HUES64 (cell line): ENCODE data around the gene CABP4.

Experiments used
- H3K27ac ChIP-seq: 2 replicates; pipeline ENCODE4 v1.7.0; 2013; ENCODE audit warnings: low read depth, low read length, inconsistent platforms
- H3K27me3 ChIP-seq: 2 replicates; pipeline ENCODE4 v1.6.1; 2013; ENCODE audit warnings: mild to moderate bottlenecking, low read length; ENCODE audit not compliant: insufficient read depth
- H3K36me3 ChIP-seq: 2 replicates; pipeline ENCODE4 v1.6.1; 2013; ENCODE audit warnings: mild to moderate bottlenecking, low read length; ENCODE audit not compliant: insufficient read depth
- H3K4me1 ChIP-seq: 2 replicates; pipeline ENCODE4 v1.6.1; 2013; ENCODE audit warnings: mild to moderate bottlenecking, low read length, moderate library complexity; ENCODE audit not compliant: insufficient read depth
- H3K4me3 ChIP-seq: 2 replicates; pipeline ENCODE4 v1.5.1; 2013; ENCODE audit warnings: mild to moderate bottlenecking, low read length, moderate library complexity
- H3K9ac ChIP-seq: 2 replicates; pipeline ENCODE4 v1.6.1; 2013; ENCODE audit warnings: mild to moderate bottlenecking, low read depth, low read length
- H3K9me3 ChIP-seq: 2 replicates; pipeline ENCODE4 v1.6.1; 2013; ENCODE audit warnings: low read depth, low read length; ENCODE audit not compliant: insufficient read depth
- WGBS: fragments of 150-250, 120-280 bp; methylation state at CpG from one replicate; pipeline ENCODE4 v1.1.7; 2013; ENCODE audit warnings: missing lambda C conversion rate; 5-methylcytosine and 5-hydroxymethylcytosine counted together

CABP4 gene

DNA sequence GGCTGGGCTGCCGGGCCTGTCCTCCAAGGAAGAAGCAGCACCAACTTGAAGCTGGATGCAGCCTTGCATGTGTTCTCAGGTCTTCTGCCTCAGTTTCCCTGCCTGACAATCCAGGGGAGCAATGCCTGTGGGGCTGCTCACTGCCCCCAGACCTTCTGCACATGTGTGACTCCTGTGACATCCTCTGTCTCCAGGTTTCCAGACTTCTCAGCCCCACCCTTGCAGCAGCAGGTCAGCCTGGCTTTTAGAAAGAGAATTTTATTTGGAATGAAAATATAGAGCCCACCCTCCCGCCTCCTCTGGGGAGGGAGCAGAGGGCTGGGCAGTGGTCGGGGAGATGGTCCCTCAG, 17.4 kb upstream of the CABP4 start:
- Histone ChIP-seq H3K9me3 (no peaks in the 10 kb centered on the region), H3K27me3 (no peaks in the 10 kb centered on the region), H3K4me3 (no peak overlapping the region), H3K9ac (peak overlapping the region; percentile 49; the same call in 1 of the 2 replicates), H3K27ac (peak overlapping the region; percentile 90; the same call in 1 of the 2 replicates), H3K36me3 (peaks cover 52% of the 10 kb centered on the region), H3K4me1 (peaks cover 4% of the 10 kb centered on the region; the same call in 1 of the 2 replicates)
- WGBS: 85% methylated on average over 3 of the region's 3 CpGs

DNA sequence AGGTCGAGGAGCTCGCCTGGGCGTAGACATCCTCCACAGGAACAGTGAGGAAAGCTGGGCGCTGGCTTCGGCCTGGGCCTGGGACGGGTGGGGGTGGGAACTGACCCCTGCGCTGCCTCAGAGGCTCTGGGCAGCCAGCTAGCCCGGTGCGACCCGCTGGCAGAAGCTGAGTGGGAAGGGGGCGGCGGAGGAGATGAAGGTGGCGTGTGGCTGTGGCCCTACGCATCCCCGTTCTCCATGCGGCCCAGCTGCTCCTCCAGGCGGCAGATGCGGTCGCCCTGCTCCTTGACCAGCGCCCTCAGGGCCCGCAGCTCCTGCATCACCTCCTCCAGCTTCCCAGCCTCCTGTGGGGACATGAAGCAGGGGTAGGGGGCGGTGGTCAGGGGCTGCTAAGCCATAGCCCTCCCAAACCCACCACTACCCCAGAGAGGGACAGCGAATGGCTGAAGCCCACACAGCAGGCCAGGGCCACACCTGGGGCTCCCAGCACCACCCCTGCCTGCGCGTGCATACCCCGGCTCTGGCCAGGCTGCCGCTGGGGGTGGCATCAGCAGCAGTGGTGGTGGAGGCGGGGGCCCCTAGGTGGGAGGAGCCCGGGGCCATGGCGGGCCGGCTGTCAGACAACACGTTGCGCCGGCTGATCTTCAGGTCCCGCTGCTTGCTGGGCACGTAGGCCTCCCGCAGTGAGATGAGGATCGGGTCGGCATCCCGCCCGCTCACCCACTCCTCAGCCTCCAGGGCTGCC, 16.8 kb upstream of the CABP4 start:
- Histone ChIP-seq H3K36me3 (peaks cover 47% of the 10 kb centered on the region), H3K4me3 (no peak overlapping the region), H3K9me3 (no peaks in the 10 kb centered on the region), H3K9ac (no peak overlapping the region), H3K27me3 (no peaks in the 10 kb centered on the region), H3K4me1 (peaks cover 4% of the 10 kb centered on the region; the same call in 1 of the 2 replicates), H3K27ac (no peak overlapping the region; the same call in 1 of the 2 replicates)
- 89% methylated on average over 41 of the region's 41 CpGs for WGBS

DNA sequence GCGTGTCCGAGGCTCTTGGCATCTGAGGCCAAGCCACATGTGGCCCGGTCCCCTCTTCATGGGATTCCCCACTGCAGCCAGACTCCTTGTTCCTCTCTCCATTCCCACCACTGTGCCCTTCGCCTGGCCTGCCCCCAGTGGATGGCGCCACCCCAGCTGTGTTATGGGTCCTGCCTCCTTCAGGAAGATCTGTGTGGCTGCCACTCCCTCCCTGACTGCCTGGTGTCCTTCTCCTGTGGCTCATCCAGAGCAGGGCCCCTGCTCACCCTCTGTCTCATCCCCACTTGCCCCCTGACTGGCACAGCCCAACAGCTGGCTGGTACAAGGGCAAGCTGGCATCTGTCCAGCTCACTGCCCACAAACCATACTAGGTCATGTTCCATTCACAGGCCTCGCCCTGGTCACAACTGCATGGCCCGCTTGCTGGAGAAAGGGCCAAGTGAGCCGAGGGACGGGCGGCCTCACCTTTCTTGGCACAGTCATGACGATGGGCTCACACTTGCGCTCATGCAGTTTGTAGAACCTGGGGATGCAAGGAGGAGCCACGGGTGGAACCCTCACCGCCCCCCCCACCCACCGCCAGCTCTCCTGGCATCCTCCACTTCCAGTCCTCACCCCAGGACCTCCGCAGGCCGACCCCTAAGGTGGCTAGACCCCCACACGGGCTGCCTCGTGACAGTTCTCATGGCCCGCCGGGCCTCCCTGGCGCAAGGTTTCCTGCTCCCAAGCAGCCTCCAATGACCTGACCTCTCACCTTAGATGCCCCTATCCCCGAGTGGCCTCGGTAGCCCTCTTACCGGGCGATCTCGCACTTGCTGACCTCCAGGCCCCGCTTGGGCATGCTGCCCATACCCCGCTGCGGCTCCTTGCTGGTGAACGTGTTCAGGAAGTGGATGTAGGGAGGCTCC, 15.6 kb upstream of the CABP4 start:
- Histone ChIP-seq H3K4me1 (peaks cover 4% of the 10 kb centered on the region; the same call in 1 of the 2 replicates), H3K4me3 (no peak overlapping the region), H3K9ac (no peak overlapping the region), H3K27me3 (no peaks in the 10 kb centered on the region), H3K27ac (no peak overlapping the region; the same call in 1 of the 2 replicates), H3K9me3 (no peaks in the 10 kb centered on the region), H3K36me3 (peaks cover 37% of the 10 kb centered on the region)
- WGBS: 92% methylated on average over 31 of the region's 31 CpGs

DNA sequence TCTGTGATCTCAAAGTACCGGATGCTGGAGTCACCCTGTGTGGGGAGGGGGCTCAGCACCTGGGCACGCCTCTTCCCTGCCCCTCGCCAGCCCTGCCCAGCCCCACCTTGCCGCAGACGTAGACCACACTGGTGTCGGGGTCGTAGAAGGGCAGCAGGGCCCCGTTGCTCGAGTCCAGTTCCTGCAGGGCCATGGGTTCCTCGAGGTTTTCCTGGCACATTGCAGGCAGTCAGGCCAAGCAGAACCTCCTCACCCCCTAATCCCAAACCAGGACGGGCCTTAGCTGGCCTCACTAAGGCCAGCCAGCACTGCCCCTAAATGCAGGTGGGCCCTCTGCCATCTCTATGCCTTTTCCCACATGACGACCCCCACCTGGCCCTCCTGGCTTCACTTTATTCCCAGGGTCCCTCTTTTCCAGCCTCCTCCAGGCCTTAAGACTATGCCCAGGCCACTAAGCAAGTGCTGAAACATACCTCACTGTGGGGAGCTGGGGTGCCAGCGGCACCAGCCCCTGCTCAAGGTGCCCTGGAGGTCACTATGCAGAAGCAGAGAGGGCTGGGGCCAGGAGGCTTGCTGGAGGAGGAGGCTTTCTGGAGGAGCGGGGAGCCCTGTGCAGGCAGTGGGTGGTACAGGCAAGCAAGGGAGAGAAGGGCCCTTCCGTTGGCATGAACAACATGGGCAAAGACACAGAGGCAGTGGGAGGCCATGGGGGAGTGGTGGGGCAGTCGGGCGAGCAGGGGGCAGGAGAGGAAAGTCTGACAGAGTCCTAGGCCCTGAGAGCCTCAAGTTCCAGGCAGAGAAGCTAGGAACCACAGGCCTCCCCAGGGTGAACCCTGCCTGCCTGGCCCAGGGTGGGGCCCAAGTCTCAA, 14.7 kb upstream of the CABP4 start:
- Histone ChIP-seq H3K36me3 (peaks cover 35% of the 10 kb centered on the region), H3K27me3 (no peaks in the 10 kb centered on the region), H3K4me3 (no peak overlapping the region), H3K9me3 (no peaks in the 10 kb centered on the region), H3K27ac (no peak overlapping the region), H3K9ac (no peak overlapping the region), H3K4me1 (peaks cover 4% of the 10 kb centered on the region; the same call in 1 of the 2 replicates)
- WGBS: 91% methylated on average over 17 of the region's 17 CpGs

DNA sequence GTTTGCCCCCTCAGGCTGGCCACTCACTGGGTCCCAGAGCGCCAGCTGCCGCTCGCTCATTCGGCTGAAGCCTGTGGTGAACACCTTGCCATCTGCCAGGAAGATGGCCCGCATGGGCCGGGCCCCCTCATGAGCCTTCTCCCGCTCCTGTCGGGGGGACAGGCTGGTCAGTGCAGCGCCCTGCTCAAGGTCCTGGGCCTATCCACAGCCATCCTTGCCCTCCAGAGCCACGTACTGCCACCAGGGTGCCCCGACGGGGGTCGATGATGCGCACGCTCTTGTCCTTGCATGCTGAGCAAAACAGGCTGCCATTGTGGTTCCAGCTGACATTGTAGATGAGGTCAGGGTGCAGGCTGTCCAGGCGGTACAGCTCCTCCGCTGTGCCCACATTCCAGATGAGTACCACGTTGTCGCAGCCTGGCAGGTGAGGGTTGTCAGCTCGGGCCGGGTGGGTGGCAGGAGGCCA, 14.0 kb upstream of the CABP4 start:
- no peaks in the 10 kb centered on the region for H3K27me3 ChIP-seq
- H3K9ac ChIP-seq: no peak overlapping the region
- WGBS: 94% methylated on average over 21 of the region's 21 CpGs
- no peak overlapping the region for H3K4me3 ChIP-seq
- no peaks in the 10 kb centered on the region for H3K9me3 ChIP-seq
- peaks cover 4% of the 10 kb centered on the region; the same call in 1 of the 2 replicates for H3K4me1 ChIP-seq
- no peak overlapping the region for H3K27ac ChIP-seq
- peaks cover 35% of the 10 kb centered on the region for H3K36me3 ChIP-seq

DNA sequence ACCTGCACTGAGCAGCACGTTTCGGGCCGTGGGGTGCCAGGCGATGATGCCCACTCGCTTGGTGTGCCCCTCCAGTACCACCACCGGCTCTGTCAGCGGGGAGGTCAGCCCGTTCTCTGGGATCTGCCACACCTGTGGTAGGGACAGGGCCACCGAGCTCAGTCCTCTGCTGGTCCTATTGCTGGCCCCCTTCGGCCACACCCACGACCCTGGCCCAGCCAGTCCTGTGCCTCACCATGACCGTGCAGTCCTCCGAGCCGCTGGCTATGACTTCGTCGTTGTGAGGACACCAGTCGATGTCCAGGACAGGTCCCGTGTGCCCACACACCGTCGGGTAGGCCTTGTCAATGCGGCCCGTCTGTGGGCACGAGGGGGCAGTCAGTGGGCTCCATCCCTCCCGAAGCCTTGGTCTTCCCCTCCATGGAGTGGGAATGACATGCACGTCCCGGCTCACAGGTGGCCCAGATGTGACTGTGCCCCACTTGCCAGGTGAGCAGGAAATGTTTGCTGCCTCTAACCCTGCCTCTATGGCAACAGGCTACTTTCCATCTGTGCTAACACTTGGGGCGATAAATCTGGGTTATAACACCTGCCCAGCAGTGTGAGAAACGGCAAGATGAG, 13.3 kb upstream of the CABP4 start:
- no peak overlapping the region for H3K27ac ChIP-seq

DNA sequence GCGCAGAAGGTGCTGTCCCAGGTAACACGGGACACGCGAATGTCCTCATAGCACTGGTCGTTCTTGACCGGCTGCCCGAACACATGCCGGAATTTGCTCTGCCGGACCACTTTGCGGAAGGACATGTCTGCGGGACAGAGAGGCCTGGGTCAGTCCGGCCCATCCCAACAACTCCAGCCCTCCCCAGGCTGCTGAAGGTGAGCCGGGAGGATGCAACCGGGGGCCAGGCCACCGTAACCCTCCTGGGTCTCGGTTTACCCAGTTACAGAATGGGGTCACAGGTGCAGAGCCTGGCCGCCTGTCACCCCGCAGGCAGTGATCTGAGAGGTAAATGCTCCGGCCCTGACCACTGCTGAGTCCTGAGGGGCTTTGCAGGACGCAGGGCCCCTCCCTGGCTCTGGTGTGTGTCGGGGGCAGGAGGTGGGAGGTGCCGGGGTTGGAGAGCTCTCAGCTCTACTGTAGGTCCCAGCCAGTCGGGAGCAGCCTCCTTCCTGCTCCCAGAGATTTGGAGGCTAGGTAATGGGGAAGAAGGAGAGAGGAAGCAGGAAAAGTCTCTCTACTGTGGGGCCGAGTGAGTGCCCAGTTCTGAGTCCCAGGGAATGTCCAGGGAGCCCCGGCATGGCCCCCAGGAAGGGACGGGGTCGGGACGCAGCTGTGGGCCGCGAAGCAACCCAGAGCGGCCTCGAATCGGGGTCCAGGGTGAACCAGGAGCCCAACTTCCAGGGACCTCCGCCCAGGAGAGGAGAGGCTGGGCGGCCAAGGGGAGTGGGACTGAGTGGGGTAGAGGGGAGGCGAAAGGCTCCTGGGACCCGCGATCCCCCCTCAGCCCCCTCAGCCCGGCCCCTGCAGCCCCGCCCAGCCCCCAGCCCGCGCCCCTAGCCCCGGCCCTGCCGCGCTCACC, 12.4 kb upstream of the CABP4 start:
- H3K27ac ChIP-seq: peak overlapping the region; percentile 77; the same call in 1 of the 2 replicates
- H3K4me3 ChIP-seq: peak overlapping the region; percentile 86
- H3K27me3 ChIP-seq: no peaks in the 10 kb centered on the region
- peaks cover 31% of the 10 kb centered on the region for H3K36me3 ChIP-seq
- H3K9ac ChIP-seq: peak overlapping the region; percentile 78
- H3K4me1 ChIP-seq: no peaks in the 10 kb centered on the region
- WGBS: 39% methylated on average over 43 of the region's 45 CpGs
- no peaks in the 10 kb centered on the region for H3K9me3 ChIP-seq

More for the DNA sequence above, 13.3 kb upstream of the CABP4 start:
- H3K36me3 ChIP-seq: peaks cover 35% of the 10 kb centered on the region
- peaks cover under 1% of the 10 kb centered on the region; the same call in 1 of the 2 replicates for H3K4me1 ChIP-seq
- no peak overlapping the region for H3K4me3 ChIP-seq
- WGBS: 94% methylated on average over 28 of the region's 28 CpGs
- no peaks in the 10 kb centered on the region for H3K27me3 ChIP-seq
- H3K9ac ChIP-seq: no peak overlapping the region
- no peaks in the 10 kb centered on the region for H3K9me3 ChIP-seq

DNA sequence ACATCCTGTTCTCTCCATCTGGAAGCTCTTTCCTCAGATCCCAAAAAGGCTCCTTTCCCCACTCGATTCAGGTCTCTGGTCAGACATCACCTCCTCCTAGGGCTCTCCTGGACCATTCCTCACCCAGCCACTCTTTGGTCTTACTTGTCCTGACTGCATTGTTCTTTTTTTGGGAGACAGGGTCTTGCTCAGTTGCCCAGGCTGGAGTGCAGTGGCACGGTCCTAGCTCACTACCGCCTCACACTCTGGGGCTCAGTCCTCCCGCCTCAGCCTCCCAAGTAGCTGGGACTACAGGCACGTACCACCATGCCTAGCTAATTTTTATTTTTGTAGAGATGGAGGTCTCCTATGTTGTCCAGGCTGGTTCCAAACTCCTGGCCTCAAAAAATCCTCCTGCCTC, 9.6 kb upstream of the CABP4 start:
- H3K27ac ChIP-seq: no peak overlapping the region
- no peak overlapping the region for H3K9ac ChIP-seq
- H3K9me3 ChIP-seq: no peaks in the 10 kb centered on the region
- no peak overlapping the region for H3K4me3 ChIP-seq
- H3K27me3 ChIP-seq: no peaks in the 10 kb centered on the region
- no peaks in the 10 kb centered on the region for H3K4me1 ChIP-seq
- WGBS: 82% methylated on average over 5 of the region's 5 CpGs
- H3K36me3 ChIP-seq: peaks cover 13% of the 10 kb centered on the region

DNA sequence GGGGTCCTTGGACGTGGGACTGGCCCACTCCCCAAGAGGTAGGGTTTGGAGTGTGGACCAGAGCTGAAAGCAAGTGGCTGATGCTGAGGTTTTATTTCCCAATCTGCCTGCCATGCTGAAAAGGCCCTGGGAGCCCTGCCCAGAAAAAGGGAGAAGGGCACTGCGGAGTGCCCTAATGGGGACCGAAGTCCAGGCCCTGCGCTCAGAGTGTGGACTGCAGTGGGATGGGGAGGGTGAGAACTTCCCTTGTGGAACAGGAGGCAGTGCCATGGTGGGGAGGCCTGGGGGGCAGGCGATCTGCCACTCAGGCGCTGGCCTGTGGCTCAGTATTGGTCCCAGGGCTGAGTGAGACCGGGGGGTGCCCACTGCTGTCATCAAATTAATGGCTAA, 6.9 kb upstream of the CABP4 start:
- Histone ChIP-seq H3K27ac (no peak overlapping the region), H3K4me1 (no peaks in the 10 kb centered on the region), H3K9me3 (no peaks in the 10 kb centered on the region), H3K36me3 (no peaks in the 10 kb centered on the region), H3K4me3 (no peak overlapping the region), H3K9ac (no peak overlapping the region), H3K27me3 (no peaks in the 10 kb centered on the region)
- whole genome bisulfite sequencing: 93% methylated on average over 7 of the region's 7 CpGs
